ENCODE measurements around the gene FETUB. TPM values are rescaled to one million over a fixed set of nuclear protein-coding genes. Genes with fewer than 3 reads are reported as not detected.
A peak's percentile ranks its signal among the peaks of the same experiment; 100 is the strongest.

FETUB gene
- total RNA-seq, 4 donors from 2014 or later, result not detected

DNA sequence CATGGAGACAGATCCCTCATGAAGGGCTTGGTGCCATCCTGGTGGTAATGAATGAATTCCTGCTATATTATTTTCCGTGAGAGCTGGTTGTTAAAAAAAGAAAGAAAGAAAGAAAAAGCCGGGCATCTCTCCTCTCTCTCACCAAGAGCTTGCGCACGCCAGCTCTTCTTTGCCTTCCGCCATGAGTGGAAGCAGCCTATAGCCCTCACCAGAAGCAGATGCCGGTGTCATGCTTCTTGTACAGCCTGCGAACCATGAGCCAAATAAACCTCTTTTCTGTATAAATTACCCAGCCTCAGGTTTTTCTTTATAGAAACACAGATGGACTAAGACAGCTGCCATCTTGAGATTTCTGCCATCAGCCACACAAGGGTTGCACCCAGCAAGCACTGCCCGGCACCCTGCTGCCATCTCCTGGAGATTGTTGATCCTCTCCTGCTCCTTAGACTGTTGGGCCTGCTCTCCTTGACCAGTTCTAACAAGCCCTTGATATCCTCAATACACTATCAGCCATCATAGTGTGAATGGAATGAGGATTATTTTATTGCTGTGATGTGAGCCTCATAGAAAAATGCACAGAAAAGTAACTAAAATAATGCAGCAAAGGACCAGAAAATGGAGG lies 30.8 kb upstream of the FETUB start:
- H3K36me3 ChIP-seq, result no peaks in the 10 kb centered on the region
- TF ChIP-seq, protein P1, sequence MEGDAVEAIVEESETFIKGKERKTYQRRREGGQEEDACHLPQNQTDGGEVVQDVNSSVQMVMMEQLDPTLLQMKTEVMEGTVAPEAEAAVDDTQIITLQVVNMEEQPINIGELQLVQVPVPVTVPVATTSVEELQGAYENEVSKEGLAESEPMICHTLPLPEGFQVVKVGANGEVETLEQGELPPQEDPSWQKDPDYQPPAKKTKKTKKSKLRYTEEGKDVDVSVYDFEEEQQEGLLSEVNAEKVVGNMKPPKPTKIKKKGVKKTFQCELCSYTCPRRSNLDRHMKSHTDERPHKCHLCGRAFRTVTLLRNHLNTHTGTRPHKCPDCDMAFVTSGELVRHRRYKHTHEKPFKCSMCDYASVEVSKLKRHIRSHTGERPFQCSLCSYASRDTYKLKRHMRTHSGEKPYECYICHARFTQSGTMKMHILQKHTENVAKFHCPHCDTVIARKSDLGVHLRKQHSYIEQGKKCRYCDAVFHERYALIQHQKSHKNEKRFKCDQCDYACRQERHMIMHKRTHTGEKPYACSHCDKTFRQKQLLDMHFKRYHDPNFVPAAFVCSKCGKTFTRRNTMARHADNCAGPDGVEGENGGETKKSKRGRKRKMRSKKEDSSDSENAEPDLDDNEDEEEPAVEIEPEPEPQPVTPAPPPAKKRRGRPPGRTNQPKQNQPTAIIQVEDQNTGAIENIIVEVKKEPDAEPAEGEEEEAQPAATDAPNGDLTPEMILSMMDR (IDR thresholded peaks at IDR 0.05), result peak in 3 of 6 experiments; percentile 54 to 63 (median 62)
- no peak for TF ChIP-seq POLR2A (IDR thresholded peaks at IDR 0.05)
- H3K4me3 ChIP-seq, result no peak overlapping the region
- H3K9me3 ChIP-seq, result no peaks in the 10 kb centered on the region
- no peak overlapping the region for H3K27ac ChIP-seq
- H3K4me1 ChIP-seq, result no peaks in the 10 kb centered on the region
- peak in 1 of 3 donors; percentile 70 for DNase-seq
- H3K27me3 ChIP-seq, result no peaks in the 10 kb centered on the region

DNA sequence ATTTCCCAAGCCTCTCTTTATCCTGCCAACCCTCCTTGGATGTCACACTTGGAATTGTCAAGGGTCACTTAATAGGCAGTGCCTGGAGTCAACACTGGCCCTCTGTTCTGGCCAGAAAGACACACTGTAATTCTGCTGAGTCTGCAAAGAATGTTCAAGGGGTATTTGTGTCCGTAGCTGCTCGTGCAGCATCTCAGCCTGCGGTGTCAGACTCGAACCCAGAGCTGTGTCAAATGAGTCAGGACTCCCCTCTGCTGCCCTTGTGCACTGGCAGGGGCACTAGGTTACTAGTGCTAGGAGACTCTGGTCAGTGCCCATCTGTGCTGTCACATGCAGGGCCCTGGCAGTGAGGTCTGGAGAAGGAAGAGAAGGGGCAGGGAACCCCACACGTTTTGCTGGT lies 28.1 kb upstream of the FETUB start:
- Histone ChIP-seq H3K36me3 (no peaks in the 10 kb centered on the region), H3K4me3 (no peak overlapping the region), H3K27ac (no peak overlapping the region), H3K4me1 (no peaks in the 10 kb centered on the region), H3K9me3 (no peaks in the 10 kb centered on the region), H3K27me3 (no peaks in the 10 kb centered on the region)
- no peak for TF ChIP-seq POLR2A (IDR thresholded peaks at IDR 0.05)
- TF ChIP-seq, protein P1 (IDR thresholded peaks at IDR 0.05), result no peak
- DNase-seq, result no peak

DNA sequence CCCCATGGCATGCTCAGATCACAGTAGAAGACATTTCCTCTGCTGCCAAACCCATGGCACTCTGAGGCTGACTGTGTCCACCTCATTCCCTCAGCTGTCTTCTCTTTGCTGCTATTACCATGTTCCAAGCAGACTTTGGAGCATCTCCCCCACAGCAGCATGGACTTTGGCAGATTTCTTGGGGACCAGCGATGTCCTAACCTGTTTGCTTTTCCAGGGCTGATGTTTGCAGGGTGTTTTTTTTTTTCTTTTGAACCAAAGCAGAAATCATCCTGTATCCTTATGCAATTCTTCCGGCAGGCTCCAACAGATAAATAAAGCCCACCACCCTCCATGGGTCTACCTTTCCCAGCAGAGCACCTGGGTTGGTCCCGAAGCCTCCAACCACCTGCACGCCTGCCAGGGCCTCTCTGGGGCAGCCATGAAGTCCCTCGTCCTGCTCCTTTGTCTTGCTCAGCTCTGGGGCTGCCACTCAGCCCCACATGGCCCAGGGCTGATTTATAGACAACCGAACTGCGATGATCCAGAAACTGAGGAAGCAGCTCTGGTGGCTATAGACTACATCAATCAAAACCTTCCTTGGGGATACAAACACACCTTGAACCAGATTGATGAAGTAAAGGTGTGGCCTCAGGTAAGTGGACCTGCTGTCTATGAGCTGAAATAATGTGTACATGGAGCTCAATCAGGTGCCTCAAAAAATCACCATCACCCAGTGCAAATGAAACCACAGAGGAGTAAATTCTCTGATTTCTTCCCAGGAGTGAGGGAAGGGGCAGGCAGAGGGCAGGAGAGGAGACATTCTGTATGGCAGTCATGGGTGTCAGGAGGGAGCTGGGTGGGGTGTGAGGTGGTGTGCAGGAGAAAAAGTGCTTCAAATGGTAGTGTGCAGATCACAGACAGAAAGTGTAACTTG lies 27.2 kb upstream of the FETUB start, which contains the start of gene AHSG:
AHSG (plus strand) TSS at position 340 of the 916 bp plus-strand sequence; CDS start at position 422, 82 bp downstream.
- no peak for DNase-seq
- H3K36me3 ChIP-seq, result no peaks in the 10 kb centered on the region
- H3K27ac ChIP-seq, result no peak within 1 kb of the TSS
- H3K27me3 ChIP-seq, result no peaks in the 10 kb centered on the region
- H3K4me3 ChIP-seq, result peak within 1 kb of the TSS in 1 of 4 donors; percentile 24
- H3K4me1 ChIP-seq, result no peaks in the 10 kb centered on the region
- H3K9me3 ChIP-seq, result no peaks in the 10 kb centered on the region
- TF ChIP-seq POLR2A (IDR thresholded peaks at IDR 0.05), result no peak
- TF ChIP-seq, protein P1 (IDR thresholded peaks at IDR 0.05), result no peak

DNA sequence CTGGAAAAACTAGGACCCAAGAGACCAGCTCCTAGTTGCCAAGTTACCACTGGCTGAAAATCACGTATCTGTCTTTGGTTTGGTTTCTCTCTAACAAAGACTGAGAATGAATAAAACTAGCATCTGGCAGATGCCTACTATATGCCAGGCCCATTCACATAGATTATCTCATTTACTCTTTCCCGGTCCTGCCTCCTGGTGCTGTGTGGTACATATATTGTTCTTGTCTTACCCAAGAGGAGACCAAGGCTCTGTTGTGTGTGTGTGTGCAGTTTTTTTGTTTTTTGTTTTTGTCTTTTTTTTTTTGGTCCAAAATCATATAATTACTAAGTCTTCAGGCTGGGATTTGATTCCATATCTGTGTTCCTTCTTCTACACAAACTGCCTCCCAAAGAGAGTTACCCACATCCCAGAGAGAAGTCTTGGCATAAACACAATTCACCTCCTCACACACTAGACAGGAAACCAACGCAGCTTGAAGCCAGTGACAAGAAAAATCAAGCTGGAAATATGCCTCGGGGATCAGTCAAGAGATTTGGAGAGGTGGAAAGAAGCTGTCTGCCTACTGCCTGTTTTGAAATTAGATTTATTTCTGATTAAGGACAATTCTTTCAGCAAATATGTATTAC lies 26.4 kb upstream of the FETUB start:
- DNase-seq, result no peak
- Histone ChIP-seq H3K4me1 (no peaks in the 10 kb centered on the region), H3K36me3 (no peaks in the 10 kb centered on the region), H3K4me3 (peak overlapping the region in 1 of 4 donors; percentile 1), H3K27ac (no peak overlapping the region), H3K27me3 (no peaks in the 10 kb centered on the region), H3K9me3 (no peaks in the 10 kb centered on the region)
- TF ChIP-seq, protein P1 (IDR thresholded peaks at IDR 0.05), result no peak

DNA sequence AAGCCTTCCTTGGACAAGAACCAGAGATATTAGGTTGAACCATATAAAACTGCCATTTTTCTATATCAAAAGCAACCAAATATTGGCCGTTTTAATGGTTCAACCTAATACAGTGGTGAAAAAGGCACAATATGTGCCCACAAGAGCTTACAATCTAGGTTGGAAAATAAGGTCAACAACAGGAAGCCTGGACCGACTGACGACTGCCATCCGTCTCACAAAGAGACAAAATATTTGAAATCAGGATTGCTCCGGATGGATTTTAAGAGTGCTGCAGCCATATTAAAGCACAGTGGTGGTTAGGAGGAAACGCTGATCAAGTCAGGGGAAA lies 26.0 kb upstream of the FETUB start:
- DNase-seq, result no peak
- H3K27ac ChIP-seq, result no peak overlapping the region

More for the DNA sequence above, 26.0 kb upstream of the FETUB start:
- no peaks in the 10 kb centered on the region for H3K27me3 ChIP-seq
- no peaks in the 10 kb centered on the region for H3K36me3 ChIP-seq
- H3K4me3 ChIP-seq, result peak overlapping the region in 1 of 4 donors; percentile 1
- H3K4me1 ChIP-seq, result no peaks in the 10 kb centered on the region
- no peaks in the 10 kb centered on the region for H3K9me3 ChIP-seq
- TF ChIP-seq, protein P1 (IDR thresholded peaks at IDR 0.05), result no peak
- no peak for TF ChIP-seq POLR2A (IDR thresholded peaks at IDR 0.05)

Data from Peyer's patch (tissue), 4 donors.